Measurements from ENCODE around the gene SLC48A1. TPM values are rescaled to one million over a fixed set of nuclear protein-coding genes. Genes with fewer than 3 reads are reported as not detected.
A peak's percentile ranks its signal among the peaks of the same experiment; 100 is the strongest.

The SLC48A1 gene
- total RNA-seq, result 9.7 TPM

DNA sequence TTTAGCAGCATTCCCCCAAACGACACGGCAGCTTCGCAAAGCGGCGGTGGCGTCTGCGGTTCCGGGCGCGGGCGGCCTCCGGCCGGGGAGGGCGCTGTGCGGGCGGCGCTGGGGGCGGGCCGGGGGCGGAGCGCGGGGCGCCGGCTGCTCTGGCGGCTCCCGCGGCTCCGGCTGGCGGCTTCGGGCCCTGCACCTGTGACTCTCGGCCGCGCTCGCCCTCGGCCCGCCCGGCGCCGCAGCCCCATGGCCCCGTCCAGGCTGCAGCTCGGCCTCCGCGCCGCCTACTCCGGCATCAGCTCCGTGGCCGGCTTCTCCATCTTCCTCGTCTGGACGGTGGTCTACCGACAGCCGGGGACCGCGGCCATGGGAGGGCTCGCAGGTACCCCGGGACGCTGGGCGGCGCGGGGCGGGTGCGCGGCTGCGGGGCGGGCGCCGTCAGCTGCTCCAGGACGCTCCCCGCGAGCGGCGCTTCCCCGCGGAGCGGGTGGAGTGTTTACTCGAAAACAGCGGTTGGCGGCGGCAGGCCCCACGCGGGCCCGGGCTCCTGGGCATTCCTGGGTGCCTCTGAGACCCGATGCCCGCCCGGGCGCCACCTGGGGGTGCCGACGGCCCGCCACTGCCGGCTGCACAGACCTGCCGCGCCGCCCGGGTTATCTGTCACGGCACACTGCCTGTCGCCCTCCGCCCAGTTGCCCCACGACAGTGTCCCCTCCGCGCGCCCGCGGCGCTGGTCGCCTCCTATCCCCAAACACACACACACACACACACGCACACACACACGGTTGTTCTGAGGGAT is at the start of gene SLC48A1:
Gene SLC48A1 (plus strand): TSS at position 177 of the 796 bp plus-strand sequence. CDS start 67 bp downstream, at position 244.
- peak; percentile 85 for DNase-seq

DNA sequence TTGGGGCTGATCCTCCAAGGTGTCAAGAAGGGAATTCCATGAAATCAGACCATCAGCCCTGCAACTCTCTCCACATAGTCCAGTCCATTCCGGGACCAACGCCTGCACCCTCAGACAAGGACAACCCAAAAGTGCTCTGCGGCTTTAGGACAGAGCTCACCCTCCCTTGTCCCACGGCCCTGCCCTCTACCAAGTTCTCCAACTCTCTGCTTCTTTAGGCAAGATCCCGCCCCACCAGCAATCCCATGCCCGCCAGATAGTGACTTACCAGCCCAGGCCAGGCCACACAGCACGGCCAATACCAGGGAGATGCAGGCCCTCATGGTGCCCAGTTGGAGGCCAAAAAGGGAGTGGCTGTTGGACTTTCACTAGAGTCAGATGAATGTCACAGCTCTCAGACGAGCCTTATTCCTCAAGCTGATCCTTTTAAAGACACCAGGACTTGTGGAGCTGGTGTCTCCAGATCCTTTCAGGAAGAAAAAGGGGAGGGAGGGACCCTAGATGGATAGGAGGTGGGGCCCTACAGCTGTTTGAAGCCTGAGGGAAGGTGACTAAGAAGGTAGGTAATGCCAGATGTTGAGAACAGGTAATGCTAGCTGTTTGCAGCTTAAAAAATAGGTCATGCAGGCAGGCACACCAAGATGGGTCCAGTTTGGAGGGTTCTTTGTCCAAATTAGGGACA is 47.8 kb upstream of the SLC48A1 start, which contains the start of gene ENDOU:
Gene ENDOU (minus strand): TSS at position 400 of the 682 bp plus-strand sequence. CDS start 77 bp downstream, at position 323.
- DNase-seq, result no peak

DNA sequence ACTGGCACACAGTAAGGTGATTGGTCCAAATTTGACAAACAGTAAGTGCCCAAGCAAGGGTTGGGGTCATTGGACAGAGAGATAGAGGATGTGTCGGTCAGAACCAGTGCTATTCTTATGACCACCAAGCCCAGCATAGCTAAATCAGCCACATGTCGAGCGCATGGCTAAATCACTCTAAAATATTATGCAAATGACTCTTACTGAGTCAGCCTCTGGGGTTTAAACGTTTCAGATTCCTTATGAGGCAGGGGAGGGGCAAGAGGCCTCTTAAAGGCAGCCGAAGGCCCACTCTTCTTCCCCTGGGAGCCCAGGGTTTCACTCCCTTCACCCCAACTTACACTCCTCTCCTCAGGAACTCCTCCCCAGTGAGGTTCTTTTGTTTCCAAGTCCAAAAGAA is 47.1 kb upstream of the SLC48A1 start:
- DNase-seq, result no peak

DNA sequence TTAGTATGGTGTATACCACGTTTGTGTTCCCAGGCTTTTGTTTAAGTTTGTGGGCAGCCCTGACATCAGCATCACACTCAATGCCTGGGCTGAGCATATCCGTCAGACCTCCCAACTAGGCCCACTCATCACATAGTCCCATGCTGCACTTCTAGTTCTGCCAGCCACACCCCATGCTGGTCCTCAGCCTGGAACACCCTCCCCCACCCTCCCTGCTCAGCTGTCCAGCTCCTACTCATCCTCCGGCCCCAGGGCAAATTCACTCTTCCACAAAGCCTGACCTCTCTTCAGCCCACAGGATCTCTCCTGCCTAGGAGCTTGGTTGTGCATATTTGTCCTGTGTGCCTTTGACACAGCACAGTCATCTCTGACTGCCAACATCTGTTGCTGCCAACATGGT is 43.8 kb upstream of the SLC48A1 start:
- no peak for DNase-seq

DNA sequence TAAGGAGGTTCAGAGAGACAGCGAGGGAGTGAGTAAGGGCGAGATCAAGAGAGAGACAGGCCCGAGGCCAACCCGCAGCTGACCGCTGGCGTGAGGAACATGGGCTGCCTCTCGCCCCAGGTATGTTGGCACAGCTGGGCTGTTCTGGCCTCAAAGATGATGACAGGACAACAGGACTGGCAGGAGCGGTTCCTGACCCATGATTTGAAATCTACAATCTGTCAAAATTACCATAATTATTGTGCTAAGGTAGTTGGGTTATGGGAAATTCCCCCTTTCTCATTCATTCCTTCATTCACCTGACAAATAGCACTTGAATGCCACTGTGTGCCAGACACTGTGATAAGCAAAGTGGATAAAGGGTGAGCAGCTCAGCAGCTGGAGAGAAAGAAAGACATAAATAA is 42.7 kb upstream of the SLC48A1 start:
- no peak for DNase-seq

DNA sequence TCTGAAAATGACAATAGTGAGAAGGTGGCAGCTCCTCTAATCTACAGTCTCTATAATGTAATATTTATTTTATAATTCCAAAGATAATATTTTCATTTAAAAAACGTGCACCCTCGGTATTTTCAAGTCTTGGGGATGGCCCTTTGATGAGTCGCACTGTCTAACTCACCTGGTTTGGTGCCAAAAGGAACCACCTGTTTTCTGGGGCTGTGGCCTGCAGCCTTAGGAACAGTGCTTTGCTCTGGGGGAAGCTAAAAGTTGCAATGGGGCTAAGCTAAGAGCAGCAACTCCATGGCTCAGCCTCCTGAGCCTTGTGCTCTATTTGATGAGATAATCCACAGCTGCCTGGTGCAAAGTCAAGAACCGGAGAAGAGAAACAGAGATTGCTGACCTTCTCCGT is 41.3 kb upstream of the SLC48A1 start:
- DNase-seq, result no peak

DNA sequence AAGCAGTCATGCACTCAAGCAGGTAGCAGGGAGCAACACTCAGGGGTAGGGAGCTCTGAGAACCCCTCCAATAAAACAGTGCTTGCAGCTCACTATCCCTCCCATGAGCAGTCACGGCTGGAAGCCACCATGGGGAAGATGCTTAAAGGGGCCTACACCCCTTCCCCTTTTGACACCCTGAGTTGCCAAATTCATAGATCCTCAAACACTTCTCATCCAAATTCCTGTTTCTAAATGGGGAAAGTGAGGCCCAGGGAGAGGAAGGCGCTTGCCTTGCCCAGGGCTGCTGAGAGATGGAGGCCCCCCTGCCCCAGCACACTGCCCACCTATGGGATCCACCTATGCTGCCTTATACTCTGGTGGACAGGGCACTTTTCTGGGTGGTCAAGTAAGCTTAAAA is 40.5 kb upstream of the SLC48A1 start:
- no peak for DNase-seq

DNA sequence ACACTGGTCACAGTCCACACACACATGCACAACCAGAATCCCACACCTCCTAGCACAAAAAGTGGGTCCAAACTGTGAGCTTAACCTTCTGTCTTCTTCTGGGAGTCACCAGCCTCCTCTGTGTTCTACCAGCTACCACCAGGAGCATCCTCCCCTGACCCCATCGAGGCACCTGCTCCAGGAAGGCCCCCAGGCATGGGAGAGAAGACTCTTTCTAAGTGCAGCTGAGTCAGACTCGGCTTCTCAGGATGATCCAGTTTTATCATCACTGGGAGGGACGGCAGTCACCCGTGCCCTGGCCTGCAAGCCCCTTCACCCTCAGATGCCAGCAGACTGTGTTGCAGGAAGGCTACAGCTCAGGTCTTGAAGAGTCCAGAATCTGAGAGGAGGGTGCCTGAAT is 39.9 kb upstream of the SLC48A1 start:
- no peak for DNase-seq

DNA sequence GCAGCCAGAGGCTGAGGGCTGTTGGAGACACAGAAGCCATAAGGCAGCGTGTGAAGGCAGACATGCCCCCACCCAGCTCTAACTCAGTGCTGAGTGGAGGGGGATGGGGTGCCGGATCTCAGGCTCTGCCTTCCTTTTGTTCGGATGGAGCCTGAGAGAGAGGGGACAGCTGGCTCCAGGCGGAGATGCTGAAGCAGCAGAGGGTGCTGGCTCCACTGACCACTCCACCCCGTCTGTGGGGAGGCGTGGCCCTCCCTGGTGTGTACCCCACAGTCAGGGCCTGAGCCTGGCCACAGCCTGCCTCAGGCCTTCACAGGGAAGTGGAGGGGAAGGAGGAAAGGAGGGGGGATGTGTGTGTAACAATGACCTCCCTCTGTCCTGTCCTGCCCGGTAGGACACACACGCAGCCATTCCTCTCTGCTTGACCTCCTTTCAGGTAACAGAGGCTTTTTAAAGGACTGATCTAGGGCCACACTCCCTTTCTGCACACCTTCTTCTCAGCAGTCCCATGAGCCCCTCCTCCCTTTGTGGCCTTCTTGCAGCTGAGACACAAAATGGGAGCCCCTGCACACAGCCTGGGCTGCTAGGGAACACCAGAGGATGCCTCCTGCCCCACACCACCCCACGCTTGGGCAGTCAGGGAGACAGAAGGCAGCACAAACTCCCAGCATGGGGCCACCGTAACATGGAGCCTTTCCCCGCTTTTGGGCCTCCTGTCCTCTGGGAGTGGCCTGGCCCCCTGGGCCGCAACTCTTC is 38.1 kb upstream of the SLC48A1 start:
- peak; percentile 81 for DNase-seq

DNA sequence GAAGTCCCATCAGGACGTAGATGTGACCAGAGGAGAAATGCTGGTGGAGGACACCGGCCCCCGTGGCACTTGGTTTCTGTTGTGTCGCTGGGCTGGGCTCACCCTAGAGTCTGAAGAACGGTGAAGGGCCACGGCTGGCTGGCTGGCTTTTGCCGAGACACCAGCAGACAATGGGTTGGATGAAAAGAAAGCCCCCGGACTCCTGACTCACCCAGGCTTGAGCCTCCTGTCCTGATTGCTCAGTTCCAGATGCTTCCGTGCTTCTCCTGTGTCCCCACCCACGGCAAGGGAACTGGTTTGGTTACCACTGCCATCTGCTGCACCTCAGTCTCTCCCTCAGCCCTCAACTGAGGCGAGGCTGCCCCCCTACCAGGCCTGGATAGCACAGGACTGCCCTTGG is 37.4 kb upstream of the SLC48A1 start:
- no peak for DNase-seq

DNA sequence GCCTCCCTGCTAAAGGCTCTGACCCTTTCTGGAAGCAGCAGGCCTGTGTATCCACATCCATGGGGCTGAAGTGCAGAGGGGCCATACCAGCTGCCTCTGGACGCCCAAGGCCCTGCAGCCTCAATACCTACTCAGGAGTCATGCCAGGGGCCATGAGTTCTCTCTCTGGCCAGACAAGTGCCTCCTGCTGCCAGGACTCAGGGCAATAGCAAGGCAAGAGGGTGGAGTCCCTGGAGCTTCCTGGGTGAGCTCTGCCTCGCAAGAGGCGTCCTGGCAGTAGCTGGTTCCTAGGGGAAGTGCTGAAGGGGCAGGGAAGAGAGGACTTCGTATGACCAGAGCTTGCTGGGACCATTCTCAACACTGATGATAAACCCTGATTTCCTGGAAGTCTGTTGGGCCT is 36.8 kb upstream of the SLC48A1 start:
- no peak for DNase-seq

DNA sequence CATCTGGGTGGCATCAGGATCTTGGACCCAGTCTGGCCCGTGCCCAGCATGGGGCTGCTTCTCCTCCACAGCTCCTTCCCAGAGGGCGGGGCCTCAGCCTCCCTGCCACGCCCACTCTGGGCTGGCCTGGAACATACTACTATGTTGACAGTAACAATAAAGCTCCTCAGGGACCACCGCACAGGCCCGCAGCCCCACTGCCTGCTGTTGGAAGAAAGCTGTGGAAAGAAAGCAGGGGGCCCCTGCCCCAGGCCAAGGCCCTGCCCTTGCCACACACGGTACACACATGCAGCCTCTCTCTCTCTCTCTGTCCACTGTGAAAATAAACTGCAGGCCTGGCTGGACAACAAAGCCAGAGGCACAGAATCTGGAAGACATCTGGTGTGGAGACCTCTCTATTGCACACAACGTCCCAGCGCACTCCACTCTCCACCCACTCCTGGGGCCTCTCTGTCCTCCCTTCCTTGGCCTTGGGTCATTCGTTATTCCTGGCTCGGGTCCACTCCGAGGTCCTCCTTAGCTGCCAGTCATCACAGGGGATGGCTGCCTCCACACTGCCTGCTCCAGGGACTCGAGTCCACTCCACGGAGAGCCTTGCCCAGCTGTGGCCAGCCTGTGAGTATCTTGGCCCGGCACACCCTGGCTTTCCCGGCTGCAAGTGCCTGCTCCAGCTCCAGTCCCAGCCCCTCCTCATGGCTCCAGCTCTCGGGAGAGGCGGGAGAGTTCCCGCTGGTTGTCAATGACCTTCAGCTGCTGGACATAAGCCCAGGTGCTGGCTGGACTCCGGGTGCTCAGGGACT is 36.0 kb upstream of the SLC48A1 start:
- peak; percentile 77 for DNase-seq

DNA sequence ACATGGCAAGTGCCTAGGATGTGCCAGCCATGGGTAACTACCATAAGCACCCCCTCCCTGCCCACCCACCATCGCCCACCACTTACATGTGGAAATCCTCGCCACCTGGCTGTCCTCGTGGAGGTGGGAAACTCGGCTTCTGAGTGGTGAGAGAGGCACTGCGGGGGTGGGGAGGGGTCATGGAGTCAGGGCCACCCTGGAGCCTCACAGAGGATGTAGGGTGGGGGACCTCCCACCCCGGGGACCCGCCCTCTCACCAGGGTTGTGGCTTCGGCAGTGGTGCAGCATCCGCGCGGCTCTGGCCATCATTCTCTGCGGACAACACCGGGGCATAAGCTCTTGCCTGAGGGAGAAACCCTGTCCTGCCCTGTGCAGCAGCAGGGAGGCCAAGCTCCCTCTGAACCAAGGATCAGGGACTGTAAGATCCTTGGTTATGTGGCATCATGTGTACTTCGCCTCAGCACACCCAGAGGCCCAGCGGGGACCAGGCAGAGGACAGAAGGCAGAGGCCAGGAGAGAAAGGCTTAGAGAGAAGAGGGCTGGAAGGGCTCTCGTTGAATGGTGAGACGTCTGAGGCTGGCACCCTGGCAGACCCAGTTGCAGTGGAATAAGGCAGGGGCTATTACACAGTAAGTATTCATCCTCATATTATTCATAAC is 35.0 kb upstream of the SLC48A1 start:
- DNase-seq, result no peak

DNA sequence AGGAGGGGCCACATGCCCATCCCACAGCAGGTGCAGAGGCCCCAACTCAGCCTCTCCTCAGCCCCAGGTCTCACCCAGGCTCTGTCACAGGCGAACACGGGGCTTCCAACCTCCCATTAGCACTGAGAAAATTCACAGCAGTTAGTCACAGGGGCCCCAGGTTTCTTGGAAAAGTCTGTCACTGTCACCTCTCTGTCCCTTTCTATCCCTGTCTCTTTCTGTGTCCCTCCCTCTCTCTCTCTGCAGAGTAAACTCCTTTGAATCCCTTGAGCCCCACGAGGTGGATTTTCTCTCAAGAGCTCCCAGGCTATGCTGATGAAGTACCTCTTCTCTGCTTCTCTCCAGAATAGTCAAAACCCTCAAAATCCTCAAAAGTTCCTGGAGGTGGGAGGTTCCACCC is 33.7 kb upstream of the SLC48A1 start:
- no peak for DNase-seq

DNA sequence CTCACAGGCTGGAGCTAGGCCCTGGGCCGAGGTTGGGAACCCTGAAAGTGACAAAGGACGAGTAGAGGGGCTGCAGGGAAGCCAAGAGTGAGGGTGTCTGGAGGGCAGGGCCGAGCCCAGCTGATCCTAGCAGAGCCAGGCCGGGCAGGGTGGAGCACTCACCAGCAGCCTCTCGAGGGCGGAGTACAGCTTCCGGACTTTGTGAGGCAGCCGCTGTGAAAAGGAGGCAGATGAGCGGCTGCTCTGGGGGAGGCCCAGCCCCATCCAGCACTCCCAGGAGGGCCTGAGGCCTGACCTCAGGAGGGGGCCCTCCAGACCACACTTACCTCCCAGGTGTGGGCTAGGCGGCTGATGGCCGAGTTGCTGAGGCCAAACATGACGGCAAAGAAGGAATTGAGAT is 33.1 kb upstream of the SLC48A1 start:
- DNase-seq, result no peak

DNA sequence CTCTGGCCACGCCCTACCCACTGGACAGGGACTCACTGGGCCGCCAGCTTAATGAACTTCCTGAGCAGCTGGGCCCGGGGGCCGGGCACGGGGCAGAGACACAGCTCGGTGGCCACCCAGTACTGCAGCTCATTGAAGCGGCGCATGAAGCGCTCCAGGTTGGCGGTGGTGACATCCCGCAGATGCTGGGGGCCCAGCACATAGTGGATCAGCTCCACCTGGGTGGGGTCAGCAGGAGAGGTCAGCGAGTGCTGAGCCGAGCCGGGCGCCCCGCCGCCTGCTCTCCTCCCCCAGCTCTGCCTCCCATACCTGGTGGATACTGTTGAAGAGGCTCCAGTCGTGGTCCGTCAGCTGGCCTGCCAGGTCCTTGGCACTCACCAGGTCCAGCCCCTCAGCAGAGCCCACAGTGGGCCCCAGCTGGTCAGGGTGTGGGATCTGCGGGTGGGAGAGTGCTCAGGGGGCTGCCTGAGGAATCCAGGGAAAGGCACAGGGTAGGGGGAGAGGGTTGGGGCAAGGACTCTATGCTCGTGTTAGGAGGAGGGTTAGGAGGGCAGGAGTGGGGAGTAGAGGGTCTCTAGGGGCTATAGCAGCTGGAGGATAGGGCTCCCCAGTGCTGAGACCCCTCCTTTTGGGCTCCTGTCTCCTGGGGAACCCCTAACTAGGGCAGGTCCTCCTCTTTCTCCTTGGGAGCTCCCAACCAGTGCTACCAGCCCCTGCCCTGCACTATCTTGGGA is 32.3 kb upstream of the SLC48A1 start:
- DNase-seq, result peak; percentile 33

DNA sequence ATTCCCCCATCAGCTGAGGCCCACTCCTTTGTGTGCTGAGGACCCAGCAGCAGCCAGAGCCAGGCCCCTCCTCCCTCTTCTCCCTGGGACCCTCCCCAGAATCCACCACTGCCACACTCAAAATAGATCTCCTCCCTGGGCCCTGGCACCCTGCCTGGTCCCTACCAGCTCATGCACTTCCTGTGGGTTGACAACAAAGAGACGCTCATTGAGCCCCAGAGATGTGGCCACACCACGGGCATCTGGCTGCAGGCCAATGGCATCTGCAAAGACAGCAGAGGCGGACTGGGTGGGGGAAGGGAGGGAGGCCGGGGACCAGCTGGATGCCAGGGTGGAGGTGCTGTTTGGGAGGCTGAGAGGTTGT is 31.7 kb upstream of the SLC48A1 start:
- DNase-seq, result peak; percentile 85

DNA sequence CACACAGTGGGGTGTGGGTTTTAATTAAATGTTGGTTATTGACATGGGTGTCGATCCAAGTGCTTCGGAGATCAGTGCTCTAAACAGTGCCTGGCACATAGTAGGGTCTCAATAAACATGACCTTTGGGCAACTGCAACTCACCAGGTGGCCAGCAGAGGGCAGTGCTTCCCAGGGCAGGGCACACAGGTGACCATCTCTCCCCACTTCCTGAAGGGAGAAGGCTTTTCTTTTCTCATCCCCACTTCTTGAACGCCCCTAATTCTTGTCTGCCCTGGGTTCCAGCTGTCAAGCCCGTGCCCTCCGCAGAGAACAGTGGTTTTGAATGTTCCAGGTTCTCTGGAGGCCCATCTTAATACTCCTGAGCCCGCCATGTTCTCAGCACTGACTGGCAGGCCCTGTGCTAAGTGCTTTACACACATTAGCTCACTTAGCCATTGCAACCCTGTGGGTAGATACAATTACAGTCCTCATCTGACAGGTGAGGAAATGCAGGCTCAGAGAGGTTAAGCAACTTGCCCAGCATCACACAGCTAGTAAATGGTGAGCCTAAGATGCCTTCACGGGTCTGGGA is 30.7 kb upstream of the SLC48A1 start:
- DNase-seq, result peak; percentile 38

DNA sequence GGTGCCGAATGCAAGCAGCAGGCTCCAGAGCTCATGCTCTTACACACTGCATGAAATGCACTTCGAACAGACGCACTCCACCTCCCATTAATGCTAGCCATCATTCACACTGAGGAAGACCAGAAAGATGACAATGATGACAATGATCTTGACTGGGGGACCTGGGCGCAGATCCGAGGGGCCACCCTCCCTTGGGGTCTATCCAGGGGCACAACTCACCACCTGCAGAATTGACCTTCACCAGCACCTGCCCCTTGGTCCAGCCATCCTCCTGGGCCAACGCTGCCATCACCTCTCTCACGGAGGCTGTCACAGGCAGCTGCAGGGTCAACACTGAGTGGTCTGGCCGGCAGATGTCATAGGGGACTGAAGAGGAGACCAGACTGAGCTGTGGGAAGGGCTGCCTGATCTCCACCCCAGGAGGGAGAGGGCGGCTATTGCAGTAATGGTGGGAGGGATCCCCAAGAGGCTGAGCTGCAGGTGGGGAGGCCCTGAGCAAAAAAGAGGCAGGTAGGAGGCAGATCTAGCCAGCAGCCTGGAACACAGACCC is 29.7 kb upstream of the SLC48A1 start:
- DNase-seq, result no peak

DNA sequence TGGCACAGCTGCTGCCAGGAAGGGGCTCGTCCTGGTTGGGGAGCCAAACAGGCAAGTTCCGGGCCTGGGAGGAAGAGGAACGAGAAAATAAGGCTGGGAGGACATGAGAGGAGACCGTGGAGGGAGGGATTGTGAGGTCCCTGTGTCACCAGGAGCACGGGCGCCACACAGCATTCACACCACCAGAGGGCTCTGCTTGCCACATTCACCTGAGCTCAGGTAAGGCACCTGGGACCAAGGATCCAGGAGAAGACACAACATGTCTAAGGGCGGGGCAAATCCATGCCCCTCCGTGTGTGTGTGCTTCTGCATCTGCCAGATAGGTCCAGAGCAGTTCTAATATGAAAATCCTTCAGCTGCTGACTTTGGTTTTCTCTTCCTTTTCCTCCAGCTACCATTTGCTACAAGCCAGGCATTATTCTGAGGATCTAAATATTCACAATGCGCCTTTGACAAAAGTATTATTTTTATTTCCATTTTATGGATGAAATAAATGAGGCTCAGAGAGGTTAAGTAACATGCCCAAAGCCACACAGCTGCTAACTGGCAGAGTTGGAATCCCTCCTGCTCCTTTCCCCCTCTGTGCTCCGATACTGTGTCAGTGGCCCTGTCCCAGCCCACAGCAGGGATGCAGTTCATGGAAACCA is 28.9 kb upstream of the SLC48A1 start:
- no peak for DNase-seq
